AG08395 (cell line): ENCODE data around the gene PCLO.
"Not testable (repeated sequence)": the region's sequence is repeated elsewhere in the genome, so short reads cannot be mapped to it uniquely, and the experiment has no call there.

Experiments used
- DNase-seq: peaks from one replicate; pipeline ENCODE4 v3.0.0; 2012; ENCODE audit warnings: mixed read lengths, low spot score

PCLO gene

DNA sequence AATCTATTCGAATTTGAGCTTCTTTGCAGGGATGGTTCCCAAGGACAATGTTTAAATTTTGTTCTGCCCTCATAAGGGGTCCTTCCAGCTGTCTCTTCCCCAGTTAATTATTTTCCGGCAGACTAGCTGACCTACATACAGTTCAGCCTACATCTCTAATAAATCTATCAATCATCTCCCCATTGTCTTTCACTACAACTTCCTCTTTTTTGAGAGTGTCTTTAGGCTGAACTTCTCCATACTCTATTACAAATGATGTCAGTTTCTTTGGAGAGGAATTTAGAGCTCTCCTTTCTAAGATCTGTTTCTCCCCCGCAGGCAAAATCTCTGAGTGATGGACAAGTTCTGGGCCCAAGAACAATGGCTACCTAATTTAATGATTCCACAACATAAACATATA, 122.2 kb downstream of the PCLO start:
- no peak for DNase-seq

- no peak for DNase-seq
Observed at GRCh38 chr7:83038787-83039186, 123.9 kb downstream of the PCLO start.

DNA sequence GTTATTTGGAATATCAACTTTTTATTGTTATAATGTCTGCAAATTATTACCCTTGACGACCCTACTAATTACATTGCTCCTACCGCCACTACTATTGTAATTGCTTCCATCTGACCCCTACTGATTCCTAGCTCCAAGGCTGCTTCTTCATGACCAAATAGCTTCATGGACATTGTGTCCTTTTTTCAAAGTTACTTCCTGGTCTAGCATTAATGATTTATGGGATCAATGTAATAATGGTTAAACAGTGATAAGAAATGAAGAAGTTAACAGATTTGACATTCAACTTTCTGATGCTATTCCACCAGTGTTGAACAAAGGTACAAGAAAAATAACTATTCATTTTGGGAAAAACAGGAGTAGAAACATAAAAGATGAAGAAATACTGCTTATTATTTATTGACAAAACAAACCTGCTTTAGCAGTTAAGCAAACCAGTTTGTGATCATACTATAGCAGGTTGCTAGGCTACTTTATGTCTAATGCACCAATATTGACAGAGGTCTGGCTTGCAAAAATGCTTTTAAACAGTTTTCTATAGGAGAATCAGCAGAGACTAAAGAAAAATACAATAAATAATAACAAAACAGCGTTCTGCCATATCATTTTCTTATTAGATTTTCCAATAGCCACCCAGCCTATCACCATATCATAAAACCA, 125.8 kb downstream of the PCLO start:
- DNase-seq, result no peak

DNA sequence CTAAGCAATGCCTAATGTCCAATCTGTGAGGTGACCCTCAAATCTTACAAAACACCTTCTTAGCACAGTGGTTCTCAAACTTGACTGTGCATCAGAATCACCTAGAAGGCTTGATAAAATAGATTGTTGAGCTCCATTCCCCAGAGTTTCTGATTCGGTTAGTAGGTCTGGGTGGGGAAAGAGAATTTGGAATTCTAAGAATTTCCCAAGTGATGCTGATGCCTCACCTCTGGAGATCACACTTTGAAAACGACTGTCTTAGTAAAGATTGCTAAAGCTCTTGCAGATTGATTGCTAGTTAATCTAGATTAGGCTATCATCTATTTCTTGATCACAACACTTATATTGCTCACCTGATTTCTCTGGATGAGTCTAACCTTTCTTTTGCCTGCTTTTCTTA, 126.6 kb downstream of the PCLO start:
- DNase-seq, result no peak

DNA sequence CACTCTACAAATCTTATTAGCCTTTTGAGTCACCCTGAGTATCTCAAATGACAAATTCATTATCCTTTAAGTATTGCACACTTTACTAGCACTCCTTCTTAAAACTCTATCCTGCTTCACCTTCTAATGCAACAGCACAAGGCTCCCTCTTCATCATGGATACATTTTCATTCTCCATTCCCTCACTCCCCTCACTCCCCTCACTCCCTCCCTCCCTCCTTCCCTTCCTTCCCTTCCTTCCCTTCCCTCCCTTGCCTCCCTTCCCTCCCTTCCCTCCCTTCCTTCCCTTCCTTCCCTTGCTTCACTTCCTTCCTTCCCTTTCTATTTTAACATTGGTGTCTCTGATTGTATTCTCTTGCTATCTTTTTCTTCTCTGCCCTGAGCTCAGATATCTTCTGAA, 130.5 kb downstream of the PCLO start:
- no peak for DNase-seq

GRCh38 chr7:83023817-83024665, 138.6 kb downstream of the PCLO start:
- not testable (repeated sequence) for DNase-seq

DNA sequence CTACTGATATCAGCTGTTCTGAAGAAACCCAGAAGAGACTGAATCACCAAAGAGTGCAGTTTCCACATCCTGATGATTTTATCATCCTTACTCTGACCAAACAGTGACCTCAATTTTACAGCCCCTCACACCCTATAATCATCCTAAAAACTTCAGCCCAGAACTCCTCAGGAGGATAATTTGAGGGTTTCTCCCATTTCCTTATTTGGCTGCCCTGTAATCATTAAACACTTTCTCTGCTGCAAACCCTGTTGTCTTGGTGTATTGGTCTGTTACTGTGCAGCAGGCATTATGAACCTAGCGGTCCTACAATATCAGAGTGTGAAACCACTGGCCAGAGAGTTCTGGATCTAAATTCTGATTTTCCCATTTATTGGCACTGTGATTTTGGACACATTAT, 141.7 kb downstream of the PCLO start:
- no peak for DNase-seq

- no peak for DNase-seq
Observed at GRCh38 chr7:83020161-83020560, 142.5 kb downstream of the PCLO start.

DNA sequence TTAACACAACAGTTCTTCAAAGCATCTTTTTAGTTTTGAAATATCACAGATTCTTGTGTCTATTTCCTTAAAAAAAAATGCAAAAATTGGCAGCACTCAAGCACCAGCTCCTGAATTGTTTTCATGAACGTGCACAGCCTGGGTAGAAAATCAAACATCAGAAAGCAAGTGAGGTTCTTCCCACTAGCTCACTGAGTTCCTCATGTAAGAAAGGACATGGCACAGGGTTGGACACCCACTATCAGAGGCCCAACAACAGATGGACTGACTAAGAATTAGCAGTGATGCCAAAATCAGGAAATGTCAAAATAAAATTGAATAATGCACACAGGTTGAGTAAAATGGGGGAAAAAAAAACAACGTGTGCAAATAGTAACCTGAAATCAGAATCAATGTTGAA, 146.8 kb downstream of the PCLO start:
- no peak for DNase-seq

GRCh38 chr7:83014546-83014945, 148.1 kb downstream of the PCLO start:
- DNase-seq, result no peak

- DNase-seq, result no peak
Observed at GRCh38 chr7:83011954-83012353, 150.7 kb downstream of the PCLO start.

DNA sequence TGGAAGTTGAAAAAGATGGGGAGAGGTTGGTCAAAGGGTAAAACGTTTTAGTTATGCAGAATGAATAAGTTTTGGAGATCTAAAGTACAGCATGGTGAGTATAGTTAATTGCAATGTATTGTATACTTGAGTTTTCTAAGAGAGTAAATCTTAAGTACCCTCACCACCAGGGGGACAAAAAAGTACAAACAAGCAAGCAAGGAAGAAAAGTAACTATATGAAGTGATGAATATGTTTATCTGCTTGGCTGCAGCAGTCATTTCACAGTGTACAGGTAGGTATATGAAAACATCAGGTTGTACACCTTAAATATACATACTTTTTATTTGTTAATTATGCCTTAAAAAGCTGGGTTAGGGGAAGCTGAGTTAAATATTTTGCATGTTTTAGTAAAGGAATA, 157.3 kb downstream of the PCLO start:
- DNase-seq, result no peak

GRCh38 chr7:83001362-83002040, 161.2 kb downstream of the PCLO start:
- no peak for DNase-seq

- no peak for DNase-seq
Observed at GRCh38 chr7:82998436-82998835, 164.2 kb downstream of the PCLO start.

- DNase-seq, result no peak
Observed at GRCh38 chr7:82985144-82985802, 177.4 kb downstream of the PCLO start.

- no peak for DNase-seq
Observed at GRCh38 chr7:82980130-82980788, 182.4 kb downstream of the PCLO start.

DNA sequence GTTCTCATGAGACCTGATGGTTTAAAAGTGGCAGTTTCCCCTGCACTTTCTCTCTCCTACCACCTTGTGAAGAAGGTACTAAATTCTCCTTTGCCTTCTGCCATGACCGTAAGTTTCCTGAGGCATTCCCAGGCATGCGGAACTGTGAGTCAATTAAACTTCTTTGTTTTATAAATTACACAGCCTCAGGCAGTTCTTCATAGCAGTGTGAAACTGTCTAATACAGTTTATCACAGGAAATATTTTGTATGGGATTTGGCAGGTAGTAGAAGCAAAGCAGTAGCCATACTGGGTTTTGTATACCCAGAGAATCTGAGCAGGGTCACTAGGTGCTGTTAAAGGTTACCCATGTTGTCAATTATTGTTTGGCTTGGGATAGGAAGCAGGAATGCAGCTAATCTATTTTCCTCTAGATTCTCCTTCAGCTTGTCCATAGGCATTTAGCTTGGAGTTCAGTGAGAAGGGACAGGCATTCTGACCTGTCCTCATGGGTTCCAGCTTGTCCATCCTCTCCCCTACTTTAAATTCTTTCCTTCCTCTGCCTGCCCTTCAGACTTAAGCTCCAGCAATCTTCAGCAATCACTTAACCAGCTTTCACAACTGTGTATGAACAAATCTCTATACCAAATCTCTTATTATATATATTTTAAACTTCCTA, 186.7 kb downstream of the PCLO start:
- no peak for DNase-seq

DNA sequence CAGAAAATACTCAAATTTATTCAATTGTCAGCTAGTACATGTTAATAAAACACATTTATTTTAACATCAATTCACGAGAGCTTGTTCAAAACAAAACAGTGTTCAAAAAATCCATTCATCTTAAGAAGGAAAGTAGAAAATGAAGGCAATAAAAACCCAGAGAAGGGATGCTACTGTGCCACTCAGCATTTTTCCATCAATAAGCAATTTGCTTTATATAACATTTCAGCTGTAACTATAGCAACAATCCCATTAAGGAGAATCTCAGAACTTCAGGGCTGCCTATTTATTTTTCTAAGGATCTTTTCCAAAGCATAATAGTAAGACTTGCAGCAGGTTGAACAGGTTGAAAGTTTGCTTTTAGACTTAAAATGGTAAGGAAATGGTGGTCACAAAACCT, 190.5 kb downstream of the PCLO start:
- DNase-seq, result no peak

GRCh38 chr7:82965088-82966036, 197.3 kb downstream of the PCLO start:
- DNase-seq, result no peak

DNA sequence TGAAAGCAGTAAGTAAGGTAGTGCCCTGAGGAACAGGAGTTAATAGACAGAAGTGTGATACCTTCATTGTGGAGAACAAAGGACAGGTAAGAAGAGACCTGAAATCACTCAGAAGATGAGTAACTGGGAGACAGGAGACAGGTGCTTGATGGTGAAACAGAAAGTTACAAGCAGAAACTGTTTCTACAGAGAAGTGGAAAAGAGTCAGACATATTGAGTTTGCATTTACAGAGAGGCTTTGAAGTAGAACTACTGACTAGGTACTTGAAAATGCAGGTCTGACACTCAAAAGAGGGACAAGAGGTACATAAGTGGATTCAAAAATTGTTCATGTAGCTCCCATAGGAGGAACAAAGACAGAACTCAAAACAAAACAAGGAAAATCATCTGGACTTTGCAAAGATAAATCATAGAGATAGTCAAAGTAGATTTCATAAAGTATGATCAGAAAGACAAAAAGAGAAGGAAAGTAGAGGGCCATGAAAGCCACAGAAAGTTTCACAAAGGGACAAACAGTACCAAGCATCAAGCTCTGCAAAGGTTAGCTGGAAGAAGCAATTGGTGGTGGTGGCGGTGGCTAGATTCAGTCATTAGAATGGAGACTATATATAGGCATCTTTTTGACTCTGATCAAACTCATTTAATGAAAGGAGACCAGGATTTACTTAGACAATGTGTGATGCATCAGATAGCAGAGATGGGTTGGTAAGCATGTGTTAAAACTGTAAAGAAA, 198.4 kb downstream of the PCLO start:
- DNase-seq, result no peak
